ENCODE data around the gene SFN. TPM values are rescaled to one million over a fixed set of nuclear protein-coding genes. Genes with fewer than 3 reads are reported as not detected.

SFN gene
- total and polyA plus RNA-seq, 2 of the 13 experiments (the other 11 are each of a cell fraction or from before 2014, with no cell fraction given), result 4.3 to 5.6 TPM

- TF ChIP-seq ZNF280D (CRISPR knock-in tag; IDR thresholded peaks at IDR 0.05), result no peak
- TF ChIP-seq ZSCAN9 (CRISPR knock-in tag; IDR thresholded peaks at IDR 0.05; ENCODE audit: borderline replicate concordance), result no peak
- no peak for TF ChIP-seq ZSCAN5A (CRISPR knock-in tag; IDR thresholded peaks at IDR 0.05; ENCODE audit: borderline replicate concordance)
- no peak for TF ChIP-seq TOPORS (CRISPR knock-in tag; IDR thresholded peaks at IDR 0.05)
- TF ChIP-seq EP300 (IDR thresholded peaks at IDR 0.05; ENCODE audit: low read depth in 2 of 2, low read length in 2 of 2), result no peak
- no peak for TF ChIP-seq EP300 (CRISPR knock-in tag; IDR thresholded peaks at IDR 0.05; ENCODE audit: borderline replicate concordance)
- no peak for TF ChIP-seq MED13 (CRISPR knock-in tag; IDR thresholded peaks at IDR 0.05)
- TF ChIP-seq KLF13 (CRISPR knock-in tag; IDR thresholded peaks at IDR 0.05), result no peak
- no peak for TF ChIP-seq DZIP1 (CRISPR knock-in tag; IDR thresholded peaks at IDR 0.05)
- no peak for TF ChIP-seq HNF4G (IDR thresholded peaks at IDR 0.05; ENCODE audit: borderline replicate concordance, low read depth, low read length)
- TF ChIP-seq HNF4G (CRISPR knock-in tag; IDR thresholded peaks at IDR 0.05; ENCODE audit: borderline replicate concordance, low read depth), result no peak
- TF ChIP-seq ZNF367 (CRISPR knock-in tag; IDR thresholded peaks at IDR 0.05; ENCODE audit: borderline replicate concordance), result no peak
- no peak for TF ChIP-seq SMAD9 (CRISPR knock-in tag; IDR thresholded peaks at IDR 0.05)
- no peak for TF ChIP-seq AHDC1 (CRISPR knock-in tag; IDR thresholded peaks at IDR 0.05; ENCODE audit: borderline replicate concordance)
- no peak for TF ChIP-seq ZFYVE20 (CRISPR knock-in tag; IDR thresholded peaks at IDR 0.05; ENCODE audit: borderline replicate concordance, low read depth)
Measured at GRCh38 chr1:26862781-26863684, at the start of gene SFN (continued).

All from HepG2 (cell line).